H1 (cell line): ENCODE results near the gene L3MBTL4. TPM values are rescaled to one million over a fixed set of nuclear protein-coding genes. Genes with fewer than 3 reads are reported as not detected.

Experiments
- CTCF ChIA-PET: fragments of 300-600 bp; sonication (Branson Sonifier 250); formaldehyde crosslinking; loops from one replicate; lab custom pipeline; 2021; ENCODE audit not compliant: partially characterized antibody; lab: Charles Lee
- POLR2A ChIA-PET: fragments of 300-600 bp; sonication (Branson Sonifier 250); formaldehyde crosslinking; loops from one replicate; lab custom pipeline; 2021; ENCODE audit warnings: inconsistent platforms; ENCODE audit not compliant: partially characterized antibody; lab: Charles Lee
- DNase-seq, 2 experiments: peaks; one replicate each; pipeline versions ENCODE4 v3.0.0 to v3.0.0-alpha.2; 2010 to 2022; ENCODE audit warnings: low spot score in 2 of 2, low read depth in 1 of 2, mixed read lengths in 1 of 2
- FAIRE-seq: peaks from 2 replicates; lab custom pipeline; 2011; peaks lifted over from hg19 to GRCh38; lab: Jason Lieb, UNC
- H2AFZ ChIP-seq: 2 replicates; pipeline ENCODE4 v1.8.1; 2012; ENCODE audit warnings: low read length, inconsistent platforms
- H2AK5ac ChIP-seq: 2 replicates; pipeline ENCODE4 v1.6.1; 2013; ENCODE audit warnings: low read depth, low read length
- H2BK120ac ChIP-seq: replicated peaks from 2 replicates; pipeline ENCODE3; 2013; ENCODE audit warnings: low read depth, low read length, inconsistent platforms
- H2BK12ac ChIP-seq: 2 replicates; pipeline ENCODE4 v1.6.1; 2013; ENCODE audit warnings: low read depth, low read length
- H2BK15ac ChIP-seq: 2 replicates; pipeline ENCODE4 v1.6.1; 2013; ENCODE audit warnings: low read length
- H2BK20ac ChIP-seq: 2 replicates; pipeline ENCODE4 v1.6.1; 2013; ENCODE audit warnings: low read length
- H2BK5ac ChIP-seq: 2 replicates; pipeline ENCODE4 v1.6.1; 2013; ENCODE audit warnings: low read depth, low read length
- H3K14ac ChIP-seq: 2 replicates; pipeline ENCODE4 v1.6.1; 2013; ENCODE audit warnings: inconsistent platforms; ENCODE audit not compliant: insufficient read length
- H3K18ac ChIP-seq: 2 replicates; pipeline ENCODE4 v1.6.1; 2013; ENCODE audit warnings: low read length; ENCODE audit errors: extremely low read depth
- H3K23ac ChIP-seq: 2 replicates; pipeline ENCODE4 v1.6.1; 2013; ENCODE audit warnings: inconsistent platforms; ENCODE audit not compliant: insufficient read length
- H3K23me2 ChIP-seq: 2 replicates; pipeline ENCODE4 v1.6.1; 2013; ENCODE audit warnings: low read depth, low read length
- H3K27ac ChIP-seq: 2 replicates; pipeline ENCODE4 v1.6.1; 2011; ENCODE audit warnings: low read depth, low read length, inconsistent platforms
- H3K27me3 ChIP-seq, 4 experiments: replicated peaks in 1 of 4; 1 replicate in 1 of 4; 2 replicates in 3 of 4; pipeline versions ENCODE4 v1.6.1 to v1.8.1; 2011 to 2013; ENCODE audit warnings: low read length in 3 of 4, mild to moderate bottlenecking in 3 of 4, inconsistent platforms in 2 of 4, mixed read lengths in 2 of 4, moderate library complexity in 1 of 4; ENCODE audit not compliant: control insufficient read depth in 3 of 4, insufficient read depth in 3 of 4; ENCODE audit errors: extremely low read depth in 1 of 4
- H3K36me3 ChIP-seq, 4 experiments: 2 replicates each; pipeline versions ENCODE4 v1.6.1 to v1.8.1; 2011 to 2013; ENCODE audit warnings: mild to moderate bottlenecking in 4 of 4, low read length in 3 of 4, moderate library complexity in 2 of 4, control low read depth in 1 of 4, inconsistent platforms in 1 of 4; ENCODE audit not compliant: insufficient read depth in 4 of 4, control insufficient read depth in 2 of 4
- H3K4ac ChIP-seq: replicated peaks from 2 replicates; pipeline ENCODE3; 2013; ENCODE audit warnings: low read length, low read depth, mixed read lengths, inconsistent platforms; ENCODE audit not compliant: insufficient read length
- H3K4me1 ChIP-seq, 4 experiments: replicated peaks in 1 of 4; 1 replicate in 1 of 4; 2 replicates in 3 of 4; pipeline versions ENCODE4 v1.6.1 to v1.8.1; 2011 to 2013; ENCODE audit warnings: low read length in 3 of 4, inconsistent platforms in 2 of 4, mixed read lengths in 1 of 4; ENCODE audit not compliant: insufficient read depth in 4 of 4, control insufficient read depth in 3 of 4
- H3K4me2 ChIP-seq, 2 experiments: 2 replicates each; pipeline versions ENCODE4 v1.6.1 to v1.8.1; 2011 to 2013; ENCODE audit warnings: low read depth in 2 of 2, low read length in 2 of 2, control low read depth in 1 of 2, inconsistent platforms in 1 of 2, mild to moderate bottlenecking in 1 of 2; ENCODE audit not compliant: insufficient read depth in 1 of 2
- H3K4me3 ChIP-seq, 4 experiments: fragments of 200-600, 300-600 bp in 1 of 4; sonication (generic), shearing (Covaris generic), sonication (Bioruptor Twin) in 1 of 4; 2 replicates each; pipeline versions ENCODE4 v1.5.1 to v1.8.1; 2011 to 2016; ENCODE audit warnings: low read length in 4 of 4, low read depth in 3 of 4, control low read depth in 2 of 4, inconsistent platforms in 2 of 4, mild to moderate bottlenecking in 2 of 4, mixed read lengths in 1 of 4, moderate library complexity in 1 of 4; ENCODE audit not compliant: insufficient read depth in 2 of 4; ENCODE audit errors: extremely low read depth in 1 of 4
- H3K56ac ChIP-seq: replicated peaks from 2 replicates; pipeline ENCODE3; 2013; ENCODE audit warnings: low read depth, mild to moderate bottlenecking, mixed read lengths, low read length, inconsistent platforms; ENCODE audit not compliant: insufficient read length
- H3K79me1 ChIP-seq: 2 replicates; pipeline ENCODE4 v1.6.1; 2013; ENCODE audit warnings: low read depth, low read length, control low read depth
- H3K79me2 ChIP-seq, 2 experiments: 2 replicates each; pipeline versions ENCODE4 v1.6.1 to v1.8.1; 2012 to 2013; ENCODE audit warnings: low read length in 2 of 2, mild to moderate bottlenecking in 2 of 2, inconsistent platforms in 1 of 2; ENCODE audit not compliant: insufficient read depth in 2 of 2, control insufficient read depth in 1 of 2
- H3K9ac ChIP-seq, 4 experiments: replicated peaks in 1 of 4; 1 replicate in 1 of 4; 2 replicates in 3 of 4; pipeline versions ENCODE4 v1.6.1 to v1.8.1; 2011 to 2013; ENCODE audit warnings: low read depth in 3 of 4, low read length in 3 of 4, control low read depth in 2 of 4, mild to moderate bottlenecking in 2 of 4, moderate library complexity in 2 of 4, inconsistent platforms in 1 of 4; ENCODE audit errors: extremely low read depth in 1 of 4
- H3K9me3 ChIP-seq, 2 experiments: 2 replicates each; pipeline versions ENCODE4 v1.6.1 to v1.8.1; 2012 to 2013; ENCODE audit warnings: mild to moderate bottlenecking in 2 of 2, moderate library complexity in 2 of 2, control low read depth in 1 of 2, inconsistent platforms in 1 of 2, low read depth in 1 of 2, low read length in 1 of 2, mixed read lengths in 1 of 2; ENCODE audit not compliant: insufficient read depth in 2 of 2
- H4K20me1 ChIP-seq, 2 experiments: replicated peaks in 1 of 2; 2 replicates each; pipeline versions ENCODE3 to v1.8.1; 2011 to 2013; ENCODE audit warnings: inconsistent platforms in 2 of 2, low read length in 2 of 2, mild to moderate bottlenecking in 1 of 2; ENCODE audit not compliant: insufficient read depth in 2 of 2, control insufficient read depth in 1 of 2
- H4K5ac ChIP-seq: 2 replicates; pipeline ENCODE4 v1.6.1; 2013; ENCODE audit warnings: low read length, low read depth, mixed read lengths, inconsistent platforms; ENCODE audit not compliant: insufficient read length
- H4K8ac ChIP-seq: 2 replicates; pipeline ENCODE4 v1.8.0; 2013; ENCODE audit warnings: mild to moderate bottlenecking, moderate library complexity, low read length, inconsistent platforms; ENCODE audit not compliant: insufficient read depth; ENCODE audit errors: extremely low read depth
- H4K91ac ChIP-seq: replicated peaks from 2 replicates; pipeline ENCODE3; 2013; ENCODE audit warnings: low read length, mixed read lengths, inconsistent platforms; ENCODE audit not compliant: insufficient read length
- CHD1 ChIP-seq: IDR thresholded peaks from 2 replicates; pipeline ENCODE4 v1.6.1; 2012; ENCODE audit warnings: low read depth, low read length, improper control_type of control experiment
- GTF2F1 ChIP-seq: IDR thresholded peaks from 2 replicates; pipeline ENCODE4 v1.6.1; 2012; ENCODE audit warnings: low read depth, low read length, improper control_type of control experiment, borderline replicate concordance
- PHF8 ChIP-seq: fragments of 200-600 bp; sonication (generic); conservative IDR thresholded peaks from 2 replicates; pipeline ENCODE4 v1.7.1; 2012; ENCODE audit warnings: low read depth, mild to moderate bottlenecking, inconsistent platforms, low read length, moderate library complexity
- SAP30 ChIP-seq: fragments of 300-600 bp; sonication (generic); IDR thresholded peaks from 2 replicates; pipeline ENCODE4 v1.7.1; 2012; ENCODE audit warnings: low read length, moderate library complexity, mild to moderate bottlenecking, inconsistent platforms; ENCODE audit not compliant: insufficient read depth, insufficient replicate concordance
- TEAD4 ChIP-seq: IDR thresholded peaks from 2 replicates; pipeline ENCODE4 v1.6.1; 2012; ENCODE audit warnings: low read depth, low read length, inconsistent platforms, mixed read lengths
- WGBS, 2 experiments: shearing (Covaris generic) in 1 of 2; methylation state at CpG; one replicate each; pipeline versions ENCODE4 v1.1.6 to v1.1.7; 2013 to 2015; ENCODE audit warnings: low lambda C conversion rate in 2 of 2, mixed read lengths in 2 of 2, inconsistent platforms in 1 of 2, low coverage in 1 of 2, missing lambda C conversion rate in 1 of 2; ENCODE audit not compliant: insufficient replicate concordance in 2 of 2, insufficient coverage in 1 of 2, insufficient read length in 1 of 2; ENCODE audit errors: extremely low coverage in 1 of 2, missing lambda C conversion rate in 1 of 2; 5-methylcytosine and 5-hydroxymethylcytosine counted together
- polyA plus RNA-seq, 7 experiments: library from polyadenylated mRNA; depleted of rRNA in 3 of 7; stranded (reverse) in 5 of 7; unstranded in 2 of 7; fragments of >200 nt in 5 of 7; fragments of 200-250 nt in 2 of 7; gene quantifications; 1 replicate in 5 of 7; 2 replicates in 1 of 7; 4 replicates in 1 of 7; pipeline versions ENCODE4 v1.2.1 to v1.2.3, GENCODE V29; 2011 to 2013; ENCODE audit warnings: missing spikeins in 2 of 7, mixed read lengths in 2 of 7
- total RNA-seq: library from RNA; stranded (reverse); fragmentation: NEBNext Ultra II Directional; extraction: Animal tissue kit (Norgen Biotek cat#: 25700); gene quantifications from 2 replicates; pipeline ENCODE4 v1.2.1, GENCODE V29; 2021
- TF ChIP-seq, protein P1 (sequence below), 3 experiments: IDR thresholded peaks; 1 replicate in 2 of 3; 2 replicates in 1 of 3; pipeline versions ENCODE4 v1.5.1 to v1.6.1; 2011; ENCODE audit warnings: low read length in 3 of 3, mild to moderate bottlenecking in 3 of 3, inconsistent platforms in 2 of 3, low read depth in 1 of 3, moderate library complexity in 1 of 3; ENCODE audit not compliant: insufficient read depth in 1 of 3; ENCODE audit errors: control extremely low read depth in 1 of 3
- TF ChIP-seq, protein P2 (sequence below): IDR thresholded peaks from 2 replicates; pipeline ENCODE4 v1.6.1; 2012; ENCODE audit warnings: low read length, inconsistent platforms

The L3MBTL4 gene
- total and polyA plus RNA-seq, 2 of the 8 experiments (the other 6 are each of a cell fraction or from before 2014, with no cell fraction given), result 1.0 to 2.1 TPM

DNA sequence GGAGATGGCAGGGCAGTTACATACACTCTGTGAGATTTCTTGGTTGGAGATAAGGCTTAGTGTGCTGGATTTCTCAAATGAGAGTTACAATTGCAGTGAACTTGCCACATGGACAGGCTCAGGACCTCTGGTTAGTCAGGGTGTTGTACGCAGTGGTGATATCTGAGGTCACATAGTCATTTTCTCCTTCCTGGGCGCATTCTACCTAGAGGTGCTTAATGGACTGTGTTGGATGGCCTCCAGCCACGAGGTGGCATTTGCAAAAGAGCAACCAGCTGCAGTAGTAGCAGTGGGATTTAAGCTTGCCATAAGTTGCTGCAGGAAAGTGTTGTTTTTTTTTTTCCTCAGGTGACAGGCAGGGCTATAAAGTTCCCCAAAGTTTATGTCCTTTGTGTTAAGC is 345.6 kb downstream of the L3MBTL4 start:
- Histone ChIP-seq H3K4me2 (no peak overlapping the region), H2BK12ac (no peak overlapping the region), H3K9me3 (no peaks in the 10 kb centered on the region), H3K23me2 (no peaks in the 10 kb centered on the region), H2AFZ (no peak overlapping the region), H3K79me1 (no peaks in the 10 kb centered on the region), H3K79me2 (no peaks in the 10 kb centered on the region), H2AK5ac (no peak overlapping the region), H4K91ac (no peak overlapping the region), H2BK15ac (no peak overlapping the region), H3K18ac (no peak overlapping the region), H3K56ac (no peak overlapping the region), H3K14ac (no peak overlapping the region), H3K27ac (no peak overlapping the region), H3K23ac (no peak overlapping the region), H2BK5ac (no peak overlapping the region), H3K36me3 (no peaks in the 10 kb centered on the region), H2BK120ac (no peak overlapping the region), H2BK20ac (no peak overlapping the region), H4K8ac (no peak overlapping the region), H4K20me1 (no peaks in the 10 kb centered on the region), H3K4me1 (no peaks in the 10 kb centered on the region), H4K5ac (no peak overlapping the region), H3K4me3 (no peak overlapping the region), H3K4ac (no peak overlapping the region), H3K27me3 (no peaks in the 10 kb centered on the region), H3K9ac (no peak overlapping the region)
- FAIRE-seq (no peak), DNase-seq (no peak)
- TF ChIP-seq PHF8, result no peak
- no peak for TF ChIP-seq CHD1
- no peak for TF ChIP-seq SAP30
- TF ChIP-seq GTF2F1, result no peak
- TF ChIP-seq, protein P1, sequence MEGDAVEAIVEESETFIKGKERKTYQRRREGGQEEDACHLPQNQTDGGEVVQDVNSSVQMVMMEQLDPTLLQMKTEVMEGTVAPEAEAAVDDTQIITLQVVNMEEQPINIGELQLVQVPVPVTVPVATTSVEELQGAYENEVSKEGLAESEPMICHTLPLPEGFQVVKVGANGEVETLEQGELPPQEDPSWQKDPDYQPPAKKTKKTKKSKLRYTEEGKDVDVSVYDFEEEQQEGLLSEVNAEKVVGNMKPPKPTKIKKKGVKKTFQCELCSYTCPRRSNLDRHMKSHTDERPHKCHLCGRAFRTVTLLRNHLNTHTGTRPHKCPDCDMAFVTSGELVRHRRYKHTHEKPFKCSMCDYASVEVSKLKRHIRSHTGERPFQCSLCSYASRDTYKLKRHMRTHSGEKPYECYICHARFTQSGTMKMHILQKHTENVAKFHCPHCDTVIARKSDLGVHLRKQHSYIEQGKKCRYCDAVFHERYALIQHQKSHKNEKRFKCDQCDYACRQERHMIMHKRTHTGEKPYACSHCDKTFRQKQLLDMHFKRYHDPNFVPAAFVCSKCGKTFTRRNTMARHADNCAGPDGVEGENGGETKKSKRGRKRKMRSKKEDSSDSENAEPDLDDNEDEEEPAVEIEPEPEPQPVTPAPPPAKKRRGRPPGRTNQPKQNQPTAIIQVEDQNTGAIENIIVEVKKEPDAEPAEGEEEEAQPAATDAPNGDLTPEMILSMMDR (IDR thresholded peaks at IDR 0.05; ENCODE audit: control extremely low read depth in 1 of 3, insufficient read depth in 1 of 3, low read depth in 1 of 3, low read length in 3 of 3), result no peak
- TF ChIP-seq TEAD4, result no peak
- TF ChIP-seq, protein P2, sequence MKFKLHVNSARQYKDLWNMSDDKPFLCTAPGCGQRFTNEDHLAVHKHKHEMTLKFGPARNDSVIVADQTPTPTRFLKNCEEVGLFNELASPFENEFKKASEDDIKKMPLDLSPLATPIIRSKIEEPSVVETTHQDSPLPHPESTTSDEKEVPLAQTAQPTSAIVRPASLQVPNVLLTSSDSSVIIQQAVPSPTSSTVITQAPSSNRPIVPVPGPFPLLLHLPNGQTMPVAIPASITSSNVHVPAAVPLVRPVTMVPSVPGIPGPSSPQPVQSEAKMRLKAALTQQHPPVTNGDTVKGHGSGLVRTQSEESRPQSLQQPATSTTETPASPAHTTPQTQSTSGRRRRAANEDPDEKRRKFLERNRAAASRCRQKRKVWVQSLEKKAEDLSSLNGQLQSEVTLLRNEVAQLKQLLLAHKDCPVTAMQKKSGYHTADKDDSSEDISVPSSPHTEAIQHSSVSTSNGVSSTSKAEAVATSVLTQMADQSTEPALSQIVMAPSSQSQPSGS, result no peak
- WGBS, 2 experiments, result 92% methylated on average over 3 of the region's 3 CpGs; no CpG with 5 or more reads in 1 of the 2 experiments
- ChIA-PET CTCF (interaction anchor here (0.6 kb wide), 1 partner anchor 305 kb away, joined by 4 read pairs; no protein-coding TSS in a partner anchor), POLR2A (no interaction called here)
